Esophagus (tissue), 2 donors: ENCODE results near the gene ZBTB32. TPM values are rescaled to one million over a fixed set of nuclear protein-coding genes. Genes with fewer than 3 reads are reported as not detected.

Experiments used
- H3K27ac ChIP-seq, 2 donors: one replicate each; pipeline ENCODE4 v1.5.1; 2013; ENCODE audit warnings: low read depth in 2 of 2, mild to moderate bottlenecking in 2 of 2, inconsistent platforms in 1 of 2, low read length in 1 of 2, moderate library complexity in 1 of 2
- H3K27me3 ChIP-seq, 2 donors: one replicate each; pipeline ENCODE4 v1.6.1; 2013; ENCODE audit warnings: low read length in 2 of 2, control low read depth in 1 of 2, mild to moderate bottlenecking in 1 of 2; ENCODE audit not compliant: insufficient read depth in 2 of 2, control insufficient read depth in 1 of 2
- H3K36me3 ChIP-seq, 2 donors: one replicate each; pipeline ENCODE4 v1.6.1; 2013; ENCODE audit warnings: low read length in 1 of 2; ENCODE audit not compliant: control insufficient read depth in 2 of 2, insufficient read depth in 2 of 2
- H3K4me1 ChIP-seq, 2 donors: one replicate each; pipeline ENCODE4 v1.6.1; 2013; ENCODE audit warnings: low read length in 1 of 2; ENCODE audit not compliant: control insufficient read depth in 2 of 2, insufficient read depth in 2 of 2
- H3K4me3 ChIP-seq, 2 donors: one replicate each; pipeline ENCODE4 v1.5.1; 2013; ENCODE audit warnings: low read length in 2 of 2, mild to moderate bottlenecking in 2 of 2, low read depth in 1 of 2, moderate library complexity in 1 of 2
- H3K9me3 ChIP-seq, 2 donors: one replicate each; pipeline ENCODE4 v1.6.1; 2013; ENCODE audit warnings: mild to moderate bottlenecking in 2 of 2, low read depth in 1 of 2, low read length in 1 of 2, moderate library complexity in 1 of 2; ENCODE audit not compliant: control insufficient read depth in 2 of 2, insufficient read depth in 1 of 2
- WGBS, 2 donors: extraction: QIAGEN DNeasy Blood & Tissue Kit; methylation state at CpG; one replicate each; pipeline ENCODE4 v1.1.7; 2013; 5-methylcytosine and 5-hydroxymethylcytosine counted together
- polyA plus RNA-seq, 2 donors: library from polyadenylated mRNA; stranded (reverse); fragments of 200-250 nt; gene quantifications; one replicate each; pipeline ENCODE4 v1.2.3, GENCODE V29; 2013
- donor health status: healthy with polysubstance abuse.
- donor health status: Bipolar disorder and iron deficiency.

The ZBTB32 gene
- polyA plus RNA-seq, 2 donors = 0.07 to 0.18 TPM

- H3K27ac ChIP-seq = peak overlapping the region; percentile 79 to 89
- peaks cover 3 to 4% of the 10 kb centered on the region in 2 donors for H3K4me1 ChIP-seq
- peaks cover 21 to 27% of the 10 kb centered on the region in 2 donors for H3K36me3 ChIP-seq
- WGBS, 2 donors = 3 to 4% methylated on average over 16 of the region's 16 CpGs
- H3K4me3 ChIP-seq = peak overlapping the region; percentile 60 to 75
- H3K9me3 ChIP-seq = no peaks in the 10 kb centered on the region
- no peaks in the 10 kb centered on the region for H3K27me3 ChIP-seq
These were observed 35.7 kb downstream of the ZBTB32 start for GRCh38 chr19:35740108-35740422.

- Histone ChIP-seq H3K27me3 (no peaks in the 10 kb centered on the region), H3K4me1 (peaks cover 3 to 4% of the 10 kb centered on the region in 2 donors), H3K9me3 (no peaks in the 10 kb centered on the region), H3K27ac (peak overlapping the region; percentile 82 to 91), H3K36me3 (peaks cover 21% of the 10 kb centered on the region in 2 donors), H3K4me3 (peak overlapping the region; percentile 60 to 75)
- WGBS, 2 donors = 1% methylated on average over 59 to 63 of the region's 63 CpGs
These were observed 36.3 kb downstream of the ZBTB32 start for GRCh38 chr19:35740423-35741202.

DNA sequence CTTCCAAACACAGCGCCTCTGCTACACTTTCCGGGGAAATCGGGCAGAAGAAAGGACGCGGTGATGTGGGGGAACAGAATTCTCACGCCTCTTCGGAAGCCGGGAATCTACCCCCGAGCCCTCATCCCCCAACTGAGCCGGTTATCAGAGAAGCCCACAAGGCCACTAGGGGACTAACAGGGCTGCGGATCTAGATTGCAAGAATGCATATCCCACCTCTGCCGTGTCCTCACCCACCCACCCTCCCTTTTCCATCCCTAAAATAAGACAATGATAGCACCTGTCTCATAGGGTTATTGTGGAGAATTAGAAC, 36.8 kb downstream of the ZBTB32 start:
- 4% methylated on average over 12 of the region's 12 CpGs for WGBS, 2 donors
- no peaks in the 10 kb centered on the region for H3K9me3 ChIP-seq
- no peaks in the 10 kb centered on the region for H3K27me3 ChIP-seq
- peak overlapping the region; percentile 60 to 75 for H3K4me3 ChIP-seq
- H3K4me1 ChIP-seq = peaks cover 3 to 4% of the 10 kb centered on the region in 2 donors
- peak overlapping the region; percentile 82 to 91 for H3K27ac ChIP-seq
- peaks cover 20 to 21% of the 10 kb centered on the region in 2 donors for H3K36me3 ChIP-seq

GRCh38 chr19:35742121-35742724, 37.9 kb downstream of the ZBTB32 start, which contains the start of gene IGFLR1:
TSS of gene IGFLR1 (minus strand) at chr19:35742452. CDS start at chr19:35741180, 1,272 bp downstream.
- Histone ChIP-seq H3K36me3 (peaks cover 12 to 17% of the 10 kb centered on the region in 2 donors), H3K27me3 (no peaks in the 10 kb centered on the region), H3K9me3 (no peaks in the 10 kb centered on the region), H3K27ac (peak within 1 kb of the TSS; percentile 28 to 79), H3K4me1 (peaks cover 3 to 4% of the 10 kb centered on the region in 2 donors), H3K4me3 (no peak within 1 kb of the TSS)
- 63 to 77% methylated on average over 9 of the region's 9 CpGs for WGBS, 2 donors

- no peaks in the 10 kb centered on the region for H3K9me3 ChIP-seq
- H3K27me3 ChIP-seq = no peaks in the 10 kb centered on the region
- 86 to 88% methylated on average over 19 of the region's 19 CpGs for WGBS, 2 donors
- peak overlapping the region in 1 of 2 donors; percentile 61 for H3K4me3 ChIP-seq
- H3K4me1 ChIP-seq = peaks cover 3 to 4% of the 10 kb centered on the region in 2 donors
- H3K27ac ChIP-seq = peak overlapping the region in 1 of 2 donors; percentile 100
- H3K36me3 ChIP-seq = peaks cover 0 to 3% of the 10 kb centered on the region in 2 donors
These were observed 39.5 kb downstream of the ZBTB32 start for GRCh38 chr19:35743640-35744429.

GRCh38 chr19:35744430-35745327, 40.3 kb downstream of the ZBTB32 start:
- Histone ChIP-seq H3K27ac (peak overlapping the region; percentile 100), H3K27me3 (no peaks in the 10 kb centered on the region), H3K4me1 (peaks cover 3 to 7% of the 10 kb centered on the region in 2 donors), H3K4me3 (peak overlapping the region; percentile 61 to 96), H3K36me3 (peaks cover 0 to 3% of the 10 kb centered on the region in 2 donors), H3K9me3 (no peaks in the 10 kb centered on the region)
- 7 to 8% methylated on average over 36 to 41 of the region's 41 CpGs for WGBS, 2 donors

DNA sequence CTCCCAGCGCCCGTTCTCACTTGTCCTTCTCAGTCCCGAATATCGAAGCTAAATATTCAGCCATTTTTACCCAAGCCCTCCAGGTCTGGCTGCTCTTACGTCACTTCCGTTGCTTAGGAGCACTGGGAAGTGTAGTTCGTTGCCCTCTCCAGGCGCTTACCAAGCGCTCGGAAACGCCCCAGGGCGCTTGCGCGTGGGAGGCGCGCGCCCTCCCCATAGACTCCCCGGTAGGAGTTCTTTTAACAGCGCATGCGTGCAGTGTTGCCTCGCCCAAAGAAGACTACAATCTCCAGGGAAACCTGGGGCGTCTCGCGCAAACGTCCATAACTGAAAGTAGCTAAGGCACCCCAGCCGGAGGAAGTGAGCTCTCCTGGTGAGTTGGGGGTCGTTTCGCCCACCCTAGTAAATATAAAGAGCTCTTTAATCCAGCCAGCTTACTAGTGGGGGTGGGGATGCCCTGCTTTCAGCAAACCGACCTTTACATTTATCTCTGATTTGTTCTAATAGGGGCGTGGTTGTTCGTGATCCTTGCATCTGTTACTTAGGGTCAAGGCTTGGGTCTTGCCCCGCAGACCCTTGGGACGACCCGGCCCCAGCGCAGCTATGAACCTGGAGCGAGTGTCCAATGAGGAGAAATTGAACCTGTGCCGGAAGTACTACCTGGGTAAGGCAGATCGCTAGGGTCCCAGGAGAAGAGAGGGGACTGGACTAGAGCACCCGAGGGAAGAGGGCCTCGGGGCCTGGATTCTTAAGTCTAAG, 41.1 kb downstream of the ZBTB32 start, which contains the start of the genes PSENEN and U2AF1L4:
Gene PSENEN (plus strand): TSS at position 324 of the 759 bp plus-strand sequence. CDS start 280 bp downstream, at position 604.
Gene U2AF1L4 (minus strand): TSS at position 91 of the 759 bp plus-strand sequence. CDS start 27 bp downstream, at position 64.
- no peaks in the 10 kb centered on the region for H3K9me3 ChIP-seq
- H3K4me3 ChIP-seq = peak within 1 kb of the TSS; percentile 61 to 96
- H3K27ac ChIP-seq = peak within 1 kb of the TSS; percentile 100
- H3K36me3 ChIP-seq = peaks cover 0 to 3% of the 10 kb centered on the region in 2 donors
- H3K27me3 ChIP-seq = no peaks in the 10 kb centered on the region
- peaks cover 3 to 4% of the 10 kb centered on the region in 2 donors for H3K4me1 ChIP-seq
- WGBS, 2 donors = 0 to 1% methylated on average over 40 of the region's 40 CpGs

- Histone ChIP-seq H3K27me3 (no peaks in the 10 kb centered on the region), H3K4me1 (peaks cover 3 to 4% of the 10 kb centered on the region in 2 donors), H3K36me3 (peaks cover 0 to 3% of the 10 kb centered on the region in 2 donors), H3K4me3 (peak overlapping the region; percentile 60 to 96), H3K27ac (peak overlapping the region; percentile 75 to 85), H3K9me3 (no peaks in the 10 kb centered on the region)
- 0 to 9% methylated on average over 4 of the region's 4 CpGs for WGBS, 2 donors
These were observed 41.7 kb downstream of the ZBTB32 start for GRCh38 chr19:35746087-35746462.
